Muscle layer of colon (tissue), 2 donors: ENCODE data around the gene MICU1.

Experiments
- H3K27ac ChIP-seq: one replicate; pipeline ENCODE4 v1.7.0; 2013; ENCODE audit warnings: low read depth, mild to moderate bottlenecking, low read length, moderate library complexity
- H3K27me3 ChIP-seq, 2 donors: one replicate each; pipeline ENCODE4 v1.7.0; 2013; ENCODE audit warnings: low read length in 2 of 2, mild to moderate bottlenecking in 2 of 2; ENCODE audit not compliant: insufficient read depth in 2 of 2, control insufficient read depth in 1 of 2
- H3K36me3 ChIP-seq: one replicate; pipeline ENCODE4 v1.7.0; 2013; ENCODE audit warnings: mild to moderate bottlenecking, low read length; ENCODE audit not compliant: insufficient read depth
- H3K4me1 ChIP-seq: one replicate; pipeline ENCODE4 v1.7.0; 2013; ENCODE audit warnings: mild to moderate bottlenecking, low read length; ENCODE audit not compliant: insufficient read depth
- H3K4me3 ChIP-seq, 2 donors: one replicate each; pipeline ENCODE4 v1.7.0; 2013; ENCODE audit warnings: low read length in 2 of 2, low read depth in 1 of 2, mild to moderate bottlenecking in 1 of 2, moderate library complexity in 1 of 2
- H3K9ac ChIP-seq: one replicate; pipeline ENCODE4 v1.7.0; 2013; ENCODE audit warnings: low read length
- H3K9me3 ChIP-seq: one replicate; pipeline ENCODE4 v1.7.0; 2013; ENCODE audit warnings: mild to moderate bottlenecking, low read length
- donor health status: abdominal sarcoma.
- donor health status: Adenocarcinoma of cecum.

Gene MICU1

DNA sequence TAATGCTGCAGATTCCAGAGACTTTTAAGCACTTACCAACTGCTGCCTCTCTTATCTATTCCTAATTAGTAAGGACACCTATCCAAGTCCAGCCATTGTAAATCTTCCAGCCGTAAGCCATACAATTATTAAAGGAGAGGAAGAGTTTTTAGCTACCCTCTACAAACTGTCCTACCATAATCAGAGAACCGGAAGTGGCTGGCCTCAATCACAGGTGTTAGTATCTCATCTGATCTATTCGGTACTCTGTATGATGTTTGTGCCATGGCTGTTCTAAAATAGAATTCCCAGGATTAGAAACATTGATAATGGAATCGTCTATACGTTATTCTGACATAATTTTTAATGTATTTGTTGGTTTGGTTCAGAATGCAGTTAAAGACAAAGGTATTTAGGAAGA is 102.8 kb downstream of the MICU1 start:
- no peaks in the 10 kb centered on the region for H3K9me3 ChIP-seq
- no peak overlapping the region for H3K4me3 ChIP-seq
- no peaks in the 10 kb centered on the region for H3K27me3 ChIP-seq
- no peaks in the 10 kb centered on the region for H3K4me1 ChIP-seq
- H3K36me3 ChIP-seq, result no peaks in the 10 kb centered on the region
- H3K9ac ChIP-seq, result no peak overlapping the region
- H3K27ac ChIP-seq, result no peak overlapping the region

DNA sequence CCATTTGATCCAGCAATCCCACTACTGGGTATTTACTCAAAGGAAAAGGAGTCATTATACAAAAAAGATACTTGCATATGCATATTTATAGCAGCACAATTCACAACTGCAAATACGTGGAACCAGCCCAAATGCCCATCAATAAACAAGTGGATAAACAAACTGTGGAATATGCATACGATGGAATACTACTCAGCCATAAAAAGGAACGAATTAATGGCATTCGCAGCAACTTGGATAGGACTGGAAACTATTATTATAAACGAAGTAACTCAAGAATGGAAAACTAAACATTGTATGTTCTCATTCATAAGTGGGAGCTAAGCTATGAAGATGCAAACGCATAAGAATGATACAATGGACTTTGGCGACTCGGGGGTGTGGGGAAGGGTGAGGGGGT is 108.6 kb downstream of the MICU1 start:
- Histone ChIP-seq H3K9ac (no peak overlapping the region), H3K4me1 (no peaks in the 10 kb centered on the region), H3K27me3 (no peaks in the 10 kb centered on the region), H3K9me3 (no peaks in the 10 kb centered on the region), H3K36me3 (no peaks in the 10 kb centered on the region), H3K27ac (no peak overlapping the region), H3K4me3 (no peak overlapping the region)

DNA sequence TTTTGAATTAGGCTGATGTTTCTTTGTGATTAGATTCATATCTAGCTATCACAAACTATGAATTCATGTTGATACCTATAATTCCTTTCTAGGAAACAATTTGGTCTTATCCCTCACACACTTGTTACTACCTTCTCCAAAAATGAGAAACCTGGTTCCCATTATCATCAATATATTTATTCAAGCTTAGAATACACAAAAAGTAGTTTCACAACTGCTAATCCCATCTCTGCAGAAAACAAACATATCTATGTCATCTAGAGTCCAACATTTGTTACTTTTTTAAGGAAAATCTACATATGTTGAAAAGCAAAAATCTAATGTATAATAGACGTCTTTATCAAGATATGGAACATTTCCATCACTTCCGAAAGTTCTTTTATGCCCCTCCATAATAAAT is 110.4 kb downstream of the MICU1 start:
- no peak overlapping the region for H3K9ac ChIP-seq
- no peak overlapping the region for H3K4me3 ChIP-seq
- no peaks in the 10 kb centered on the region for H3K27me3 ChIP-seq
- H3K9me3 ChIP-seq, result no peaks in the 10 kb centered on the region
- H3K27ac ChIP-seq, result no peak overlapping the region
- H3K36me3 ChIP-seq, result no peaks in the 10 kb centered on the region
- no peaks in the 10 kb centered on the region for H3K4me1 ChIP-seq

DNA sequence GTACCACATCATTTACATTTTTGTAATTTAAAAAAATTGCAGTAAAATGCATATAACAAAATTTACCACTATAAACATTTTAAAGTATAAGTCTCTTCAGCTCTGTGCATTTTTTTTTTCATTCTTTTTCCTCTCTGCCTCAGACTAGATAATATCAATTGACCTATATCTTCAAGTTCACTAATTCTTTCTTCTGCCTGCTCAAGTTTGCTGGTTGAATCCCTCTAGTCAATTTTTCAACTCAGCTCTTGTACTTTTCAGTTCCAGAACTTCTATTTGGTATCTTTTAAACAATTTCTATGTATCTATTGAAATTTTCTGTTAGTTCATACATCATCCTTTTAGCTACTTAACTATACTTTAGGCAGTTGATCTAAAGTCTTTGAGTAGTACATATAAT is 112.0 kb downstream of the MICU1 start:
- Histone ChIP-seq H3K27ac (no peak overlapping the region), H3K27me3 (no peaks in the 10 kb centered on the region), H3K4me3 (no peak overlapping the region)

DNA sequence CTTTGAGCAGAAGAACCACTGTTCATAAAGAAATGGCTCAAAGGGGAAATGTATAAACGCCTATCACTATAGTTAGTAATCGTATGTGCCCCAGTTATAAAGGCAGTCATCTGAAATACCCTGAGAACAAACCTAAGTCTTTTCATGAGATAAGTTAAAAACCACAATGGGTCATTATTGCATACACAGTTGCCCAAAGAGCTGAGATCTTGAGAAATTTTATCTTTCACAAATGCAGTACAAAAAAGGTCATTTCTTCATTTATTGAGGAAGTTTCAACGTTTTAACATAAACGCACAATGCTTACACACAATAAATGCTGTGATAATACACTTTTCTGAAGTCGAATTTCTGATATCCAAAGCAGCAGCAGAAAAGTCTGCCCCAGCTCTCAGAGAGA is 114.4 kb downstream of the MICU1 start:
- no peak overlapping the region for H3K4me3 ChIP-seq
- H3K36me3 ChIP-seq, result no peaks in the 10 kb centered on the region
- no peak overlapping the region for H3K27ac ChIP-seq
- no peaks in the 10 kb centered on the region for H3K9me3 ChIP-seq
- H3K9ac ChIP-seq, result no peak overlapping the region
- H3K4me1 ChIP-seq, result no peaks in the 10 kb centered on the region
- no peaks in the 10 kb centered on the region for H3K27me3 ChIP-seq

More for the DNA sequence above, 112.0 kb downstream of the MICU1 start:
- H3K9ac ChIP-seq, result no peak overlapping the region
- no peaks in the 10 kb centered on the region for H3K4me1 ChIP-seq
- H3K36me3 ChIP-seq, result no peaks in the 10 kb centered on the region
- no peaks in the 10 kb centered on the region for H3K9me3 ChIP-seq

DNA sequence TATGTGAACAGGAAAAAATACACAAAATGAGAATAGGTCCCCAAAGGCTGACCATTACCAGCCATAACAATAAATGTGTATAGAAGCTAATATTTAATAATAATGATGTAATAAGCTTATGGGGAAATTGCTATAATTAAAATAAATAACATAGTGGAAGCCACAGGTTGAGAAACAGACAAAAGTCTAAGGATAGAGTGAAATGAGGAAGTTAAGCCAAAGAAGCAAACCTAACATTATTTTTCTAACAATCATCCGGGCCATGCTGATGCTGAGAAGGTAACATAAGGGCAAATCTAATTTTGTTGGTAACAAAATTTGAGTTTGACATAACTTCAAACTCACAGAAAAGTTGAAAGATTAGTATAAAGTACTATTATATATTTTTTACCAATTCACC is 115.9 kb downstream of the MICU1 start:
- Histone ChIP-seq H3K27me3 (no peaks in the 10 kb centered on the region), H3K4me3 (no peak overlapping the region), H3K27ac (no peak overlapping the region), H3K9me3 (no peaks in the 10 kb centered on the region), H3K9ac (no peak overlapping the region), H3K4me1 (no peaks in the 10 kb centered on the region), H3K36me3 (no peaks in the 10 kb centered on the region)

DNA sequence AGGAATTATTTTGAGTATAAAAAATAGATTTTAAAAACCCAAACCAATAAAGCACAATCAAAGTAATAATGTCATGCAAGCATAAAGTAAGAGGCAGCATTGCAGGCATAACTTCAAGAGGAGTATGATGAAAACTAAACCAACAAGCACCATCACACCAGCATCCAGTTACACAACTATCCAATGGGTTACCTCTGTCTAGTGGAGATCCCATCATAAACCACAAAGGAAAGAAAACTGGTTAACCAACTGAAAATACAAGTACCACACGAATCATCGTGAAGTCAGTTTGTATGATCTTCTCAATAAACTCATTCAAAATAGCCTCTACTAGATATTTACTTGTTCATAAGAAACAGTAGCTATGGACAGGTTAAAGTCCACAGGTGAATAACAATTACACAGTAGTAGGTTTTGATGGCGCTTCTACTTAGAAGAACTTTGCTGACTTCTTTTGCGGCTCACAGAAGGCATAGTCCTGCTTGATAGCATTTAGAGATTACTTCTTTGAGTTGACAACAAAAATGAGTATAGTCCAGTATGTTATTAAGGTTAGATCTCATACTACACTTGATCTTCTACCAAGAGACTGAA is 116.6 kb downstream of the MICU1 start:
- Histone ChIP-seq H3K36me3 (no peaks in the 10 kb centered on the region), H3K9me3 (no peaks in the 10 kb centered on the region), H3K27ac (no peak overlapping the region), H3K27me3 (no peaks in the 10 kb centered on the region), H3K9ac (no peak overlapping the region), H3K4me3 (no peak overlapping the region), H3K4me1 (no peaks in the 10 kb centered on the region)

DNA sequence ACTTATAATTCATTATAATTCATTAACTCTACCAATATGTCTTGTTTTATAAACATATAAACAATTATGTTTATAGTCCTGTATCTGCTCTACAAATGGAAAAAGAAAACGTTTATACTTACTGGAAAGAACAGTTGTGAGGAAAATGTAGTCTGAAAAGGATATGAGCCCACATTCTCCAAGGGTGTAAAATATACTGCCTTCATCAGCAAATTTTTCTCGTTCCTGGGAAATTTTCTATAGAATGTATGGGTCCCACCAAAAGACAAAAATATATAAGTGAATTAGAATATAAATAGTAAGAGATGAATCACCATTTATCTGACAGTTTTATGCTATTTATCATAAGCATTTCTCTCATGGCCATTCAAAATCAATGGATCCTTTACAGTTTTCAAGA is 117.8 kb downstream of the MICU1 start:
- no peaks in the 10 kb centered on the region for H3K36me3 ChIP-seq
- no peak overlapping the region for H3K4me3 ChIP-seq
- H3K4me1 ChIP-seq, result no peaks in the 10 kb centered on the region
- no peak overlapping the region for H3K27ac ChIP-seq
- no peaks in the 10 kb centered on the region for H3K9me3 ChIP-seq
- no peaks in the 10 kb centered on the region for H3K27me3 ChIP-seq
- no peak overlapping the region for H3K9ac ChIP-seq

DNA sequence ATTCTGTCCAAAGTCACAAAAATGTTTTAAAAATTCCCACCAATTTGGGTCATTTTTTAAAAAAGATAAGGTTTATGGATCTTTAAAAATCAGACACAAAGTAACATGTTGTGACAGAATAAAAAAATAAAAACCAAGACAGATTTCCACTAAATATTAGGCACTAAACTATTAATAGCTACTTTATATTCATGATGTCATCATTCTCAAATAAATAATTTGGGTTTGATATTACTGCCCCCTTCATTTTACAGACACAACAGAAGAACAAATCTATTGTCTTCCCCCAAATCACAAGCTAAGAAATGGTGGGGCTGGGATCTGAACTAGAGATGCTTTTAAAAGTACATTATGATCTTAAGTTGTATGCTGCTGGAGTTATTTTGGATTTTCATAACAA is 119.4 kb downstream of the MICU1 start:
- H3K4me1 ChIP-seq, result no peaks in the 10 kb centered on the region
- no peaks in the 10 kb centered on the region for H3K27me3 ChIP-seq

DNA sequence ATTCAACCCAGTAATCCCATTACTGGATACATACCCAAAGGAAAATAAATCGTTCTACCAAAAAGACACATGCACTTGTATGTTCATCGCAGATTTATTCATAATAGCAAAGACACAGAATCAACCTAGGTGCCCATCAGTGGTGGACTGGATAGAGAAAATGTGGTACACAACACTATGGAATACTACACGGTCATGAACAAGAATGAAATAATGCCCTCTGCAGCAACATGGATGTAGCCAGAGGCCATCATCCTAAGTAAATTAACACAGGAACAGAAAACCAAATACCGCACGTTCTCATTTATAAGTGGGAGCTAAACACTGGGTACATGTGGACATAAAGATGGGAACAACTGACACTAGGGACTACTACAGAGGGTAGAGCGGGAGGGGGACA is 120.4 kb downstream of the MICU1 start:
- no peak overlapping the region for H3K9ac ChIP-seq
- H3K4me1 ChIP-seq, result no peaks in the 10 kb centered on the region
- H3K27me3 ChIP-seq, result no peaks in the 10 kb centered on the region
- no peak overlapping the region for H3K4me3 ChIP-seq
- no peak overlapping the region for H3K27ac ChIP-seq
- H3K9me3 ChIP-seq, result no peaks in the 10 kb centered on the region
- no peaks in the 10 kb centered on the region for H3K36me3 ChIP-seq

More for the DNA sequence above, 119.4 kb downstream of the MICU1 start:
- Histone ChIP-seq H3K9ac (no peak overlapping the region), H3K9me3 (no peaks in the 10 kb centered on the region), H3K27ac (no peak overlapping the region), H3K36me3 (no peaks in the 10 kb centered on the region), H3K4me3 (no peak overlapping the region)

DNA sequence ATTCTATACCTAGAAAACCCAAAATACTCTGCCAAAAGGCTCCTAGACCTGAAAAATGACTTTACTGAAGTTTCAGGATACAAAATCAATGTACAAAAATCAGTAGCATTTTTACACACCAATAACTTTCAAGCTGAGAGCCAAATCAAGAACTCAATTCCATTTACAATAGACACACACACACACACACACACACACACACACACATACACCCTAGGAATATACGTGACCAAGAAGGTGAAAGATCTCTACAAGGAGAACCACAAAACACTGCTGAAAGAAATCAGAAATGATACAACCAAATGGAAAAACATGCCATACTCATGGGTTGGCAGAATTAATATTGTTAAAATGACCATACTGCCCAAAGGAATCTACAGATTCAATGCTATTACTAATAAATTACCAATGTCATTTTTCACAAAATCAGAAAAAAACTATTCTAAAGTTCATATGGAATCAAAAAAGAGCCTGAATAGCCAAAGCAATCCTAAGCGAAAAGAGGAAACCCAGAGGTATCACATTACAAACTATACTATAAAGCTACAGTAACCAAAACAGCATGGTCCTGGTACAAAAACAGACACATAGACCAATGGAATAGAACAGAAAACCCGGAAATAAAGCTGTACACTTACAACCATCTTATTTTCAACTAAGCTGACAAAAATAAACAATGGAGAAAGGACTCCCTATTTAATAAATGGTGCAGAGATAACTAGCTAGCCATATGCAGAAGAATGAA is 122.0 kb downstream of the MICU1 start:
- no peak overlapping the region for H3K27ac ChIP-seq
- no peak overlapping the region for H3K4me3 ChIP-seq

DNA sequence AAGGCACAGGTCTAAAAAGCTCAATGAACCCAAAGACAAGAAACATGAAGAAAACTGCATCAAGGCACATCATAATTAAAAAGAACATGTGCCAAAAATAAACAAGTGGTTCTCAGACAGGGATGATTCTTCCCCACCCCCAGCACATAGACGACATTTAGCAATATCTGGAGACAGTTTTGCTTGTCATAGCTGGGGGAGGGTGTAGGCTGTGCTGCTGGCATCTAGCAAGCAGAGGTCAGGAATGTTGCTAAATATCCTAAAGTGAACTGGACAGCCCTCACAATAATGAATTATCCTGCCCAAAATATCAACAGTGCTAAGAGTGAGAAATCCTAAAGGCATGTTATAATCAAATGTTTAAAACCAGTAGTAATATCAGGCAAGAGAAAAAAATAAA is 122.6 kb downstream of the MICU1 start:
- no peak overlapping the region for H3K4me3 ChIP-seq
- H3K27me3 ChIP-seq, result no peaks in the 10 kb centered on the region
- no peak overlapping the region for H3K9ac ChIP-seq
- H3K9me3 ChIP-seq, result no peaks in the 10 kb centered on the region
- H3K27ac ChIP-seq, result no peak overlapping the region
- no peaks in the 10 kb centered on the region for H3K4me1 ChIP-seq
- no peaks in the 10 kb centered on the region for H3K36me3 ChIP-seq

More for the DNA sequence above, 122.0 kb downstream of the MICU1 start:
- H3K27me3 ChIP-seq, result no peaks in the 10 kb centered on the region
- H3K9me3 ChIP-seq, result no peaks in the 10 kb centered on the region
- H3K4me1 ChIP-seq, result no peaks in the 10 kb centered on the region
- H3K36me3 ChIP-seq, result no peaks in the 10 kb centered on the region
- no peak overlapping the region for H3K9ac ChIP-seq
